NOMO-1 treated with DMSO at 0.1 percent for 48 hours (cell line): ENCODE measurements around the gene VRK1.

Source experiments
- DNase-seq: peaks from one replicate; lab custom pipeline; 2025; ENCODE audit not compliant: unreplicated experiment; lab: John Stamatoyannopoulos, UW

The VRK1 gene

GRCh38 chr14:96823652-96824051 lies 26.5 kb downstream of the VRK1 start:
- no peak for DNase-seq

- DNase-seq = no peak
Measured at GRCh38 chr14:96824283-96824682, 27.1 kb downstream of the VRK1 start.

- DNase-seq = no peak
Measured at GRCh38 chr14:96826818-96827217, 29.6 kb downstream of the VRK1 start.

DNA sequence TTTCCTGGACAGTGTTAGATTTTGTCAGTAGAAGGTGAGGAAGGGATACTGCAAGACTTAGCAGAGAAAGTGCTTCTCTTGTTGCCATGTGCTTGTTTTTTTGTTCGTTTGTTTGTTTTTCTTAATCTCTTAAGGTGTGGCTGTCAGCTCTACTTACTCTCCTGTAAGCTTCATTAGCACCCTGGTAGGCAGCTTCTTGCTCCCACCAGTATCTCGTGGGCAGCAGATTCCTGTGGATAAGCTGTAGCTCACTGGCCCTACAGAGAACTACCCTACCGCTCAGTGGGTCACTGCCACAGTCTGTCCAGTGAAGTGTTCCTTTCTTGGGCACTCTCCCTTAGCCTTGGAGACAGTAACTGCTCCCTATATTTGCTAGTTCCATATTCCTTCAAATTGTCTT lies 30.1 kb downstream of the VRK1 start:
- no peak for DNase-seq

GRCh38 chr14:96829791-96830190 lies 32.6 kb downstream of the VRK1 start:
- no peak for DNase-seq

GRCh38 chr14:96830946-96831345 lies 33.8 kb downstream of the VRK1 start:
- no peak for DNase-seq

GRCh38 chr14:96832351-96832750 lies 35.2 kb downstream of the VRK1 start:
- no peak for DNase-seq

- no peak for DNase-seq
Measured at GRCh38 chr14:96838449-96838848, 41.3 kb downstream of the VRK1 start.

DNA sequence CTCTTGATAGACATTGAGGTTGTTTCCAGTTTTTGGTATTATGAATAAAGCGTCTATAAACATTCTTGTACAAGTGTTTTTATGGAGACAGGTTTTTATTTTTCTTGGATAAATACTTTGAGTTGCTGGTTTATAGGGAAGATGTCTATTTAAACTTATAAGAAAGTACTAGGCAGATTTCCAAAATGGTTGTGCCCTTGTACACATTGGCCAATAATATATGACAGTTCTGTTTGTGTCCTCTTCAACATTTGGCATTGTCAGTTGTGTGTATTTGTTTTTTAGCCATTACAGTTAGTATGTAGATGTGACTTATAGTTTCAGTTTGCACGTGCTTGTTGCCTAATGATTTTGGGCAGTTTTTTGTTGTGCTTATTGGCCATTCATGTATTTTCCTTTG lies 42.1 kb downstream of the VRK1 start:
- no peak for DNase-seq

- no peak for DNase-seq
Measured at GRCh38 chr14:96843137-96843536, 46.0 kb downstream of the VRK1 start.

- DNase-seq = peak; percentile 42
Measured at GRCh38 chr14:96844857-96845570, 47.8 kb downstream of the VRK1 start.

- no peak for DNase-seq
Measured at GRCh38 chr14:96847451-96847850, 50.3 kb downstream of the VRK1 start.

DNA sequence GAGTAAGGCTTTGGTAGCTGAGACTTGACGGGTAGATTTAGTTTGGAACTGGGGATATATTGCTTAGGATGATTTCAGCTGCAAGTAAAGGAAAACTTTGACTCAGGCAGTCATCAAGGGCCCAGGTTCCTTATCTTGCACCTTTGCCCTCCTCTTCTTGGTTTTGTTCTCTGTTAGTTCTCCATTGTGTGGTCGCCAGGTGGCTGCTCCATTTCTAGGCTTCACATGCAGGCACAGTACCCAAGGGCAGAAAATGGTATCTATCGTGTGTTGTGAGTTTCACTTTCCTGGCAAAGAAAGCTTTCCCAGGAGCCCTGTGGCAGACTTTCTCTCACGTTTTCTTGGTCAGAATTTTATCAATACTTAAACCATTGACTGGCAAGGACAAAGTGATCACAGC lies 50.8 kb downstream of the VRK1 start:
- DNase-seq = no peak

GRCh38 chr14:96849733-96850132 lies 52.6 kb downstream of the VRK1 start:
- no peak for DNase-seq

GRCh38 chr14:96851694-96852381 lies 54.7 kb downstream of the VRK1 start:
- DNase-seq = no peak

DNA sequence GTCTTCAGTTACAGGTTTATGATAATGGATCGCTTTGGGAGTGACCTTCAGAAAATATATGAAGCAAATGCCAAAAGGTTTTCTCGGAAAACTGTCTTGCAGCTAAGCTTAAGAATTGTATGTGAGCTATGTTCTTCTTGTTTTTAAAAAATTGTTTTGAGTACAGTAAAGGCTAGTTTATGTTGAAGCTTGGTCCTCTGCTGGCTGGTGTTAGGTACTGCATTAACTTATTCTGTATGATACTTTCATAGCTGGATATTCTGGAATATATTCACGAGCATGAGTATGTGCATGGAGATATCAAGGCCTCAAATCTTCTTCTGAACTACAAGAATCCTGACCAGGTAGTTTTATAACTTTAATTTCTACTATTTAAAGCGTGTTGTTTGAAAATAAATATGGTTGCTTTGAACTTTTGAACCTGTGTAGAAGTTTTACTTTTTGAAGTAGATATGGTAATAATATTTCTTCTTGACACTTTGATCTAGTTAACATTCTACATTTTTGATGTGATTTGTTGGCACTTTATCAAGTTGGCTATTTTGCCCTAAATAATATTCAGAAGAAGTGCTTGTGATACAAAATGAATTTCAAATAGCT lies 55.7 kb downstream of the VRK1 start:
- peak; percentile 47 for DNase-seq

GRCh38 chr14:96858643-96859042 lies 61.5 kb downstream of the VRK1 start:
- DNase-seq = no peak

DNA sequence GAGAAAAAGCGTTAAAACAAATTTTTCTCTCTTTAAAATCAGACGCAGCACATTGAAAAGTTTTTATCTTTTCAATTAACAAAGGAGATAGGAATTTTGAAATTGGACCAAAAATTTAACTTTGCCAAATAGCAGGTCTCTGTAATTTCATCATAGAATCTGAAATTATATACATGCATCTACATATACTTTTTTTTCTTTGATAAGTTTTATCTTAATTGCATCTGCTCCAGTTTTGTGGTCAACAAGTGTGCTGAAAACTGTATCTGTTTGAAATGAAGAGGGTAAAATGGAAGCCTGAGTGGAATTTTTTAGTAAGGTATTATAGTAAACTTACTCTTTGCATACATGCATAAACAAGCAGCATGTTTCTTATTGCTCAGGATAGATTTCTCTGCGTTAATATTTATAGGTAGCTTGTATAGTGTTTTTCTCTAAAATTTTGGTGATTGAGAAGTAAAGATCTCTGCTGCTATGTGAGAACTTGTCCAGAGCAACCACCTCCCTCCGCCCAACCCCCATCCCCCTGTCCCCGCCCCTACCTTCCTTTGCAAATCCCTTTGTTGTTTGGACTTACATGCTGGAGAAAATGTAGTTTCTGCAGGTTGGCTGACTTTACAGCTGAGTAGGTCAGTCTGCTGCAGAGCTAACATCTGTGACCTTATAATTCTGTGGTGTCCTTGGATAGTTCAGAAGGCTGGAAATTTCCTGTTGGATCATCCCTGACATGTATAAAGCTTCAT lies 64.6 kb downstream of the VRK1 start:
- no peak for DNase-seq

DNA sequence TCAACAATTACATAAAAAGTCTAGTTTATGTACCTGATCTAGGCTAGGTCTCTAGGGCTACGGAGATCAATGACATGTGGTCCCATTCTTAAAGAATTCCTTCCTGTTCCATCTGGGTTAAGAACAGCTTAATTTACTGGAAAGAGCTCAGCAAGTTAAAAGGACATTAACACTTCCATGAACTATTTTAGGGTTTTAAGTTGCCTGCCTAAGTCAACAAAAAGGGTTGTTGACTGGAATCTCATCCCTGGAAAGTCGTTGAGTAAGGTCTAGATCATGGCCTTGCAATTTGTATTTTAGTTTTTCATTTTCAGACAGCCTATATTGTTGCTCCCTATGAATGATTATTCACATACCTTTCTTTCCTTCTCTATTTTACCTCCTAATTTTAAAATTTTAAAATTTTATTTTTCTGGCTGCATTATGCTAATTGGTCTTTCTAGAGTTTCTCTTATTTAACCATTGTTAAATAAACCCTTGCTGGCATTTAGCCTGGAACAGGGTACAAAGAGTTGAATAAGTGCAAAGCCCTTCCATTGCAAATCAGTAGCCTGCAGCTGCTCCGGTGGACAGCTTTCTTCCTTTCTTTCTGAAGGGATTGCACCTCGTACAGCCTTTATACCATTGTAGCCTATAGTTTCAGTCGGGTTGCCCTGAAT lies 66.3 kb downstream of the VRK1 start:
- no peak for DNase-seq

DNA sequence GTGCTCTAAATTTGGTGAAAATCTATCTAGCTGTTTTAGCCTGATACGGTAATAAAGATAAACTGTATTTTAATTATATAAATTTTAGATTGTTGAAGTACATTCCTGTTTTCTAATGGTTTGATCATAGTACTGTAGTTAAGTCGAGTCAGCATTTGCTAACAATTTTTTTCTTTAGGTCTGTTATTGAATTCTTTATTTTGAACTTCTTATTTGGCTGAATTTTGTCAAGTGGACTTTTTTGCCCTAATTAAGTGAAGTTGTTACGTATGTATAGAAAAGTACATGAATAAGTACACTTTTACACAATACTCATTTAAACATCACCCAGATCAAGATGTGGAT lies 66.8 kb downstream of the VRK1 start:
- no peak for DNase-seq

DNA sequence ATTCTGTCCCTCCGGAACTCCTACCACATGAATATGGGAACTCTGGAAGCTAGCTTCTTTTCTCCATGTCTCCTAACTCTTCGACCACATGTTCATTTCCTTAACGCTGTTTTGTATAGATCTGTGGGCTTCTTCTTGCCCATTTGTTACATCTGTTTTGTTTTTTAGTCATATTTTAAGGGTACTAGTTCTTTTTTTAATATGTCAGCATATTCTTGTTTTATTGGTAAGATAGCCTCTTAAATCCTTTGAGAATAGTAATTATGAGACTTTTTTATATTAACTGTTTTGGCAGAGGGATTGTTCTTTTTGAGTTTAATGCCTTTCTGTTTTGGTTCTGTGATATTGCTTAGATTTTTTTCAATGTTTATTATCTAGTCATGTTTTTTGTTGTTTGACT lies 70.5 kb downstream of the VRK1 start:
- no peak for DNase-seq
